HCT116 (cell line): ENCODE data around the gene CRTC1. TPM values are rescaled to one million over a fixed set of nuclear protein-coding genes. Genes with fewer than 3 reads are reported as not detected.

Source experiments
- ATF3 ChIP-seq: IDR thresholded peaks from 2 replicates; pipeline ENCODE4 v1.6.1; 2012
- CEBPB ChIP-seq: IDR thresholded peaks from 2 replicates; pipeline ENCODE4 v1.6.1; 2012; ENCODE audit warnings: low read depth
- EGR1 ChIP-seq: IDR thresholded peaks from 2 replicates; pipeline ENCODE4 v1.6.1; 2012; ENCODE audit warnings: low read depth
- ZNF274 ChIP-seq: fragments of 200-500 bp; sonication (Bioruptor generic); IDR thresholded peaks from 2 replicates; pipeline ENCODE4 v1.6.1; 2014; ENCODE audit warnings: mild to moderate bottlenecking, low read depth, low read length, inconsistent platforms
- total RNA-seq: library from RNA; stranded (reverse); gene quantifications from one replicate; pipeline ENCODE4 v1.2.1, GENCODE V29; 2021; ENCODE audit not compliant: unreplicated experiment

Gene CRTC1
- total RNA-seq, 1 experiment from 2014 or later: 14.9 TPM

GRCh38 chr19:18831524-18832305 is 148.2 kb downstream of the CRTC1 start, which contains the start of gene UPF1 (continued):
- TF ChIP-seq ZNF274 (no peak), EGR1 (no peak), ATF3 (no peak), CEBPB (no peak)

Other genes with a start within 250 kb of the CRTC1 start
- gene ISYNA1, start 245.5 kb upstream of the CRTC1 start, total RNA-seq: 365 TPM
- 22.9 TPM for gene ELL, start 161.6 kb upstream of the CRTC1 start, total RNA-seq
- gene FKBP8, start 140.1 kb upstream of the CRTC1 start, total RNA-seq: 261 TPM
- 139 TPM for gene KXD1, start 125.8 kb upstream of the CRTC1 start, total RNA-seq
- gene UBA52, start 111.8 kb upstream of the CRTC1 start, total RNA-seq: 1,743 TPM
- gene REX1BD, start 94.9 kb upstream of the CRTC1 start, total RNA-seq: 97.1 TPM
- gene CRLF1, start 76.9 kb upstream of the CRTC1 start, total RNA-seq: 43.0 TPM
- gene TMEM59L, start 70.8 kb upstream of the CRTC1 start, total RNA-seq: 14.3 TPM
- 17.1 TPM for gene KLHL26, start 46.7 kb upstream of the CRTC1 start, total RNA-seq
- gene COMP, start 107.6 kb downstream of the CRTC1 start, total RNA-seq: not detected
- gene UPF1, start 148.3 kb downstream of the CRTC1 start, total RNA-seq: 78.5 TPM
- gene CERS1, start 212.5 kb downstream of the CRTC1 start, total RNA-seq: 0.96 TPM
- 263 TPM for gene COPE, start 235.7 kb downstream of the CRTC1 start, total RNA-seq
- gene DDX49, start 236.0 kb downstream of the CRTC1 start, total RNA-seq: 51.9 TPM